Hepatocyte (in vitro differentiated cells): ENCODE results near the gene TDRD6. TPM values are rescaled to one million over a fixed set of nuclear protein-coding genes. Genes with fewer than 3 reads are reported as not detected.

Experiments used
- DNase-seq: peaks from one replicate; pipeline ENCODE4 v3.0.0-alpha.2; 2016; ENCODE audit warnings: low spot score
- H2AFZ ChIP-seq: fragments of 200-600 bp; sonication (generic); 2 replicates; pipeline ENCODE4 v1.6.0; 2016; ENCODE audit warnings: antibody characterized with exemption, mild to moderate bottlenecking
- H3K27ac ChIP-seq: fragments of 200-600 bp; sonication (generic); 2 replicates; pipeline ENCODE4 v1.5.1; 2016; ENCODE audit warnings: mild to moderate bottlenecking
- H3K27me3 ChIP-seq: fragments of 200-600 bp; sonication (generic); 2 replicates; pipeline ENCODE4 v1.6.1; 2016
- H3K36me3 ChIP-seq: fragments of 200-600 bp; sonication (generic); replicated peaks from 2 replicates; pipeline ENCODE4 v1.5.1; 2016; ENCODE audit warnings: low read depth; ENCODE audit not compliant: insufficient read depth
- H3K4me1 ChIP-seq: fragments of 200-600 bp; sonication (generic); 2 replicates; pipeline ENCODE4 v1.5.1; 2016; ENCODE audit warnings: mild to moderate bottlenecking, moderate library complexity; ENCODE audit not compliant: insufficient read depth
- H3K4me2 ChIP-seq: fragments of 200-600 bp; sonication (generic); 2 replicates; pipeline ENCODE4 v1.6.0; 2016
- H3K4me3 ChIP-seq: fragments of 200-600 bp; sonication (generic); 2 replicates; pipeline ENCODE4 v1.5.1; 2016; ENCODE audit warnings: mild to moderate bottlenecking
- H3K79me2 ChIP-seq: fragments of 200-600 bp; sonication (generic); 2 replicates; pipeline ENCODE4 v1.6.0; 2017; ENCODE audit warnings: mild to moderate bottlenecking
- H3K9me2 ChIP-seq: fragments of 200-600 bp; sonication (generic); replicated peaks from 2 replicates; pipeline ENCODE4 v1.6.0; 2017; ENCODE audit warnings: mild to moderate bottlenecking; ENCODE audit not compliant: insufficient read depth
- H3K9me3 ChIP-seq: fragments of 200-600 bp; sonication (generic); 2 replicates; pipeline ENCODE4 v1.5.1; 2016; ENCODE audit warnings: low read depth, mild to moderate bottlenecking
- H4K20me1 ChIP-seq: fragments of 200-600 bp; sonication (generic); 2 replicates; pipeline ENCODE4 v1.6.0; 2016; ENCODE audit warnings: mild to moderate bottlenecking; ENCODE audit not compliant: insufficient read depth, poor library complexity, severe bottlenecking
- EZH2 ChIP-seq: fragments of 200-600 bp; sonication (generic); IDR thresholded peaks from 2 replicates; pipeline ENCODE4 v1.6.1; 2016; ENCODE audit warnings: antibody characterized with exemption, mild to moderate bottlenecking, borderline replicate concordance
- EZH2phosphoT487 ChIP-seq: fragments of 200-600 bp; sonication (generic); IDR thresholded peaks from one replicate; pipeline ENCODE4 v1.6.1; 2018; ENCODE audit warnings: antibody characterized with exemption, mild to moderate bottlenecking, low read depth, moderate library complexity; ENCODE audit not compliant: unreplicated experiment, severe bottlenecking
- WGBS: methylation state at CpG from one replicate; pipeline ENCODE4 v1.1.6; 2016; ENCODE audit warnings: low lambda C conversion rate; ENCODE audit errors: missing lambda C conversion rate; 5-methylcytosine and 5-hydroxymethylcytosine counted together
- polyA plus RNA-seq: library from polyadenylated mRNA; unstranded; fragments of >200 nt; fragmentation: Nextera tagmentation; extraction: Ambion mirVana; gene quantifications from 2 replicates; pipeline ENCODE4 v1.2.1, GENCODE V29; 2016
- total RNA-seq: library from RNA; depleted of rRNA; stranded (reverse); fragments of >200 nt; gene quantifications from 2 replicates; pipeline ENCODE4 v1.2.3, GENCODE V29; 2014
- TF ChIP-seq, protein P1 (sequence below): fragments of 200-600 bp; sonication (generic); IDR thresholded peaks from 2 replicates; pipeline ENCODE4 v1.5.1; 2016; ENCODE audit warnings: antibody characterized with exemption, mild to moderate bottlenecking; ENCODE audit not compliant: poor library complexity

Gene TDRD6
- total and polyA plus RNA-seq, 2 experiments from 2014 or later, result 0.20 to 0.34 TPM

DNA sequence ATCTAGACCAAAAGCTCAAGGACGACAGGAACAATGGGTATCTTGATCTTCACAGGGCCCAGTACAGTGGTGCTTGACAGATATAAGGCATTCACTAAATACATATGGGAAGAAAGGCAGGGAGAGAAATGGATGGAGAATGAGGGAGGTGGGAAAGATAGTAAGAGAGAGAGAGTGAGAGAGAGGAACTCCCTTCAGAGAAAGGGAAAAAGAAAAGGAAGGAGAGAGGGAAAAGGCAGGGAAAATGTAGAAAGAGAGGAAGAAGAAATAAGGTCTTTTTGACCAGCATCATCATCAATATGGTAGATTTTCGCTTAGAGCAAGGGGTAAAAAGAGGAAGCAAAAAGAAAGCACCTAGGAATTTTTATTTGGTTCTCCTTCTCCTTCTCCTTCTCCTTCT is 58.3 kb downstream of the TDRD6 start:
- no peak overlapping the region for H3K27ac ChIP-seq
- no peaks in the 10 kb centered on the region for H3K36me3 ChIP-seq
- H4K20me1 ChIP-seq, result no peaks in the 10 kb centered on the region
- no peak for TF ChIP-seq EZH2
- TF ChIP-seq, protein P1, sequence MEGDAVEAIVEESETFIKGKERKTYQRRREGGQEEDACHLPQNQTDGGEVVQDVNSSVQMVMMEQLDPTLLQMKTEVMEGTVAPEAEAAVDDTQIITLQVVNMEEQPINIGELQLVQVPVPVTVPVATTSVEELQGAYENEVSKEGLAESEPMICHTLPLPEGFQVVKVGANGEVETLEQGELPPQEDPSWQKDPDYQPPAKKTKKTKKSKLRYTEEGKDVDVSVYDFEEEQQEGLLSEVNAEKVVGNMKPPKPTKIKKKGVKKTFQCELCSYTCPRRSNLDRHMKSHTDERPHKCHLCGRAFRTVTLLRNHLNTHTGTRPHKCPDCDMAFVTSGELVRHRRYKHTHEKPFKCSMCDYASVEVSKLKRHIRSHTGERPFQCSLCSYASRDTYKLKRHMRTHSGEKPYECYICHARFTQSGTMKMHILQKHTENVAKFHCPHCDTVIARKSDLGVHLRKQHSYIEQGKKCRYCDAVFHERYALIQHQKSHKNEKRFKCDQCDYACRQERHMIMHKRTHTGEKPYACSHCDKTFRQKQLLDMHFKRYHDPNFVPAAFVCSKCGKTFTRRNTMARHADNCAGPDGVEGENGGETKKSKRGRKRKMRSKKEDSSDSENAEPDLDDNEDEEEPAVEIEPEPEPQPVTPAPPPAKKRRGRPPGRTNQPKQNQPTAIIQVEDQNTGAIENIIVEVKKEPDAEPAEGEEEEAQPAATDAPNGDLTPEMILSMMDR, result no peak
- no peak for TF ChIP-seq EZH2phosphoT487
- H3K4me3 ChIP-seq, result no peak overlapping the region
- peaks cover 4% of the 10 kb centered on the region for H3K4me1 ChIP-seq
- no peaks in the 10 kb centered on the region for H3K9me3 ChIP-seq
- 81% methylated on average over 2 of the region's 2 CpGs for WGBS
- H3K79me2 ChIP-seq, result no peaks in the 10 kb centered on the region
- H3K4me2 ChIP-seq, result no peak overlapping the region
- H3K9me2 ChIP-seq, result no peaks in the 10 kb centered on the region
- H3K27me3 ChIP-seq, result no peaks in the 10 kb centered on the region
- DNase-seq, result no peak
- H2AFZ ChIP-seq, result no peak overlapping the region

DNA sequence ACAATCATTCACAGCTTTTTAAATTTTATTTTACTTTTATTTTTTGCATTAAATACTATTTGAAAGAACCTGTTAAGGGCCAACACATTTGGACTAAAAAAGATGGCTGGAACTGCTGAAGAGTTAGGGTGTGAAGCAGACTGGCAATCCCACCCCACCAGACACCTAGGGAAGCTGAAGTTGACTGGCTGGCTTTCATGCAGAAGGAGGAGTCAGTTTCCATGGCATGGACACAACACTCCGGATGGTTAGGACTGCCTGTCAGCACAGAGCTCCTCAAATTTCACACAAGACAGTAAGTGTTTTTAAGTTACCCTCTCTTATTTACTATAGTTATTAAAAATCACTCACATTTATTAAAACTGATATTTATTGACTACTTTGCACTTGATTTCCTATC is 59.0 kb downstream of the TDRD6 start, which contains the start of gene ANKRD66:
TSS of gene ANKRD66 (plus strand) at position 238 of the 400 bp plus-strand sequence. CDS start 5,016 bp downstream, outside the sequence.
- no peak for DNase-seq
- Histone ChIP-seq H2AFZ (no peak within 1 kb of the TSS), H3K9me2 (no peaks in the 10 kb centered on the region), H4K20me1 (no peaks in the 10 kb centered on the region), H3K27ac (no peak within 1 kb of the TSS), H3K27me3 (no peaks in the 10 kb centered on the region), H3K4me2 (no peak within 1 kb of the TSS), H3K79me2 (no peaks in the 10 kb centered on the region), H3K4me1 (peaks cover 4% of the 10 kb centered on the region), H3K9me3 (no peaks in the 10 kb centered on the region), H3K4me3 (no peak within 1 kb of the TSS), H3K36me3 (no peaks in the 10 kb centered on the region)
- whole genome bisulfite sequencing, result 32% methylated on average over 1 of the region's 1 CpG
- TF ChIP-seq EZH2 (no peak), EZH2phosphoT487 (no peak)
- TF ChIP-seq, protein P1, result no peak

DNA sequence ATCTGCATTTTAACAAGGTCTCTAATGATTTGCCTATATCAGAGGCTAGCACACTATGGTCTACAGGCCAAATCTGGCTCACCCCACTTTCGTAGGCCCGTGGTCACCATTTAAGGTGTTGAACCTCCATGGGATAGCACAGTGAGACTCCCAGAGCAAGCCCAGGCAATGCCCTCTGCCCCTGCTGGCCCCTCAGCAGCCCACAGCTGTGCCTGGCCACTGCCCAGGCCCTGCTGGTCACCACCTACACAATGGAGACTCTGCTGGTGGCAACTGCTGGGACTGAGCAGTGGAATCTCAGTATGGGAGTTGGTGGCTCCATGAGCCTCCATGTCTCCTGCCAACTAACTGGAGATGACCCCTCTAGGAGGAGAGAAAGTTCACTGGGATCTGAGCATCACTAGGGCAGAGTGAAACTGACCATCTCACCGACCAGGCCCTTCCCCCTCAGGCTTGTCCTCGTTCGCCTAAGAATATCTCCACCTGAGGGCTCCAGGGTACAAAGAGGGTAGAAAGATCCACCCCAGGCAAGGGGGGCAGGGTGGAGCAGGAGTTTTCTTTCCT is 61.3 kb downstream of the TDRD6 start:
- Histone ChIP-seq H3K9me2 (no peaks in the 10 kb centered on the region), H3K4me1 (no peaks in the 10 kb centered on the region), H3K36me3 (no peaks in the 10 kb centered on the region), H3K27me3 (no peaks in the 10 kb centered on the region), H3K4me3 (no peak overlapping the region), H2AFZ (no peak overlapping the region), H3K9me3 (no peaks in the 10 kb centered on the region), H3K79me2 (no peaks in the 10 kb centered on the region), H3K27ac (no peak overlapping the region), H3K4me2 (no peak overlapping the region), H4K20me1 (no peaks in the 10 kb centered on the region)
- TF ChIP-seq, protein P1, result no peak
- no peak for TF ChIP-seq EZH2
- no peak for TF ChIP-seq EZH2phosphoT487
- WGBS, result 96% methylated on average over 5 of the region's 5 CpGs
- DNase-seq, result no peak
